ENCODE results near the gene OFD1.

DNA sequence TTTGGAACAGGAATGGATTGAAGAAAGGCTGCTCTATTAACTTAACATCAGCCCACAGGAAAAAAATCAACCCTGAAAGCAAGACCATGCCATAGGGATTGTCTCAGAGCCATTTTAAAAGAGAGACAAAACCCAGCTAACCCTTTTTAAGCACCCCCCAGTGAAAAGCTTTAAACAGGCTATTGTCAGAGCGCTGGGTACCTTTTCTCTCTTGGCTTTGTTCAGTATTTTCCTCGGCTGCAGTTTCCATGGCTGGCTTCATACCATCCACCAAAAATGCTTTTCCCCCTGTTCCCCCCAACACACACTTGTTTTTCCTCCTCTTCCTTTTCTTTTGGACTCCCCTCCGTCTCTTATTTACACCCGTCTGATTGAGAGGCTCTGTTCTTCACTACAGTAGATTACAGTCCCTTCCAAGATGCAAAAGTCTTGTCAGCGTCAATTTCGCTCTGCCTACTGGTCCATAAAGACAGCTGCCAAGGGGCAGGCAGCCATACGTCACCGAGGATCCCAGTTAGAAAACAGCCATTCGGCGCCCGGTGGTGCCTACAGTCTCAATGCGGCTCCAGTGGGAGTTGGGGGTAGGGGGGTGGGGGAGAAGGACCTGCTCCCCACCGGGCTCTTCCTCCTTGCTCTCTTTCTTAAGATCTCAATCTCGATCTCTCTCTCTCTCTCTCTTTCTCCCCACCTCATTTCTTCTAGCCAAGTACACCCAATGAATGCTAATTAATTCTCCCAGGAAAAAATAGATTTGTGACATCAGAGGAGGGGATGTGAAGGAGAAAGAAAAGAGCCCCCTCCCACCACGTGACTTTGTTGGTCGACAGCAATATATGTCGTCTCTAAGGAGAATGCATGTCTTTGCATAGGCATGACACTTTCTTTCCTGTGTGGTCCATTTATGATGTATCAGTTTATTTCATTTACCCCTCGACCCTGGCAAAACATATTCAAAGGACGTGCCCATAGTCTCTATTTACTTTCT lies 82.4 kb downstream of the OFD1 start, which contains the start of gene GPM6B:
- TF ChIP-seq, protein P1, sequence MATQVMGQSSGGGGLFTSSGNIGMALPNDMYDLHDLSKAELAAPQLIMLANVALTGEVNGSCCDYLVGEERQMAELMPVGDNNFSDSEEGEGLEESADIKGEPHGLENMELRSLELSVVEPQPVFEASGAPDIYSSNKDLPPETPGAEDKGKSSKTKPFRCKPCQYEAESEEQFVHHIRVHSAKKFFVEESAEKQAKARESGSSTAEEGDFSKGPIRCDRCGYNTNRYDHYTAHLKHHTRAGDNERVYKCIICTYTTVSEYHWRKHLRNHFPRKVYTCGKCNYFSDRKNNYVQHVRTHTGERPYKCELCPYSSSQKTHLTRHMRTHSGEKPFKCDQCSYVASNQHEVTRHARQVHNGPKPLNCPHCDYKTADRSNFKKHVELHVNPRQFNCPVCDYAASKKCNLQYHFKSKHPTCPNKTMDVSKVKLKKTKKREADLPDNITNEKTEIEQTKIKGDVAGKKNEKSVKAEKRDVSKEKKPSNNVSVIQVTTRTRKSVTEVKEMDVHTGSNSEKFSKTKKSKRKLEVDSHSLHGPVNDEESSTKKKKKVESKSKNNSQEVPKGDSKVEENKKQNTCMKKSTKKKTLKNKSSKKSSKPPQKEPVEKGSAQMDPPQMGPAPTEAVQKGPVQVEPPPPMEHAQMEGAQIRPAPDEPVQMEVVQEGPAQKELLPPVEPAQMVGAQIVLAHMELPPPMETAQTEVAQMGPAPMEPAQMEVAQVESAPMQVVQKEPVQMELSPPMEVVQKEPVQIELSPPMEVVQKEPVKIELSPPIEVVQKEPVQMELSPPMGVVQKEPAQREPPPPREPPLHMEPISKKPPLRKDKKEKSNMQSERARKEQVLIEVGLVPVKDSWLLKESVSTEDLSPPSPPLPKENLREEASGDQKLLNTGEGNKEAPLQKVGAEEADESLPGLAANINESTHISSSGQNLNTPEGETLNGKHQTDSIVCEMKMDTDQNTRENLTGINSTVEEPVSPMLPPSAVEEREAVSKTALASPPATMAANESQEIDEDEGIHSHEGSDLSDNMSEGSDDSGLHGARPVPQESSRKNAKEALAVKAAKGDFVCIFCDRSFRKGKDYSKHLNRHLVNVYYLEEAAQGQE (tag by site-specific recombination; IDR thresholded peaks at IDR 0.05): no peak
- TF ChIP-seq ZBTB1 (tag by site-specific recombination; IDR thresholded peaks at IDR 0.05) (no peak), ZNF146 (tag by site-specific recombination; IDR thresholded peaks at IDR 0.05) (no peak), ZNF133 (tag by site-specific recombination; IDR thresholded peaks at IDR 0.05) (no peak), CTCF (tag by site-specific recombination; IDR thresholded peaks at IDR 0.05) (no peak), ZNF544 (tag by site-specific recombination; IDR thresholded peaks at IDR 0.05) (no peak), YY1 (tag by site-specific recombination; IDR thresholded peaks at IDR 0.05) (no peak), PRDM4 (tag by site-specific recombination; IDR thresholded peaks at IDR 0.05) (no peak), ZNF19 (tag by site-specific recombination; IDR thresholded peaks at IDR 0.05; ENCODE audit: low read depth) (no peak)
